ENCODE results near the gene PIK3CD.

Gene PIK3CD

DNA sequence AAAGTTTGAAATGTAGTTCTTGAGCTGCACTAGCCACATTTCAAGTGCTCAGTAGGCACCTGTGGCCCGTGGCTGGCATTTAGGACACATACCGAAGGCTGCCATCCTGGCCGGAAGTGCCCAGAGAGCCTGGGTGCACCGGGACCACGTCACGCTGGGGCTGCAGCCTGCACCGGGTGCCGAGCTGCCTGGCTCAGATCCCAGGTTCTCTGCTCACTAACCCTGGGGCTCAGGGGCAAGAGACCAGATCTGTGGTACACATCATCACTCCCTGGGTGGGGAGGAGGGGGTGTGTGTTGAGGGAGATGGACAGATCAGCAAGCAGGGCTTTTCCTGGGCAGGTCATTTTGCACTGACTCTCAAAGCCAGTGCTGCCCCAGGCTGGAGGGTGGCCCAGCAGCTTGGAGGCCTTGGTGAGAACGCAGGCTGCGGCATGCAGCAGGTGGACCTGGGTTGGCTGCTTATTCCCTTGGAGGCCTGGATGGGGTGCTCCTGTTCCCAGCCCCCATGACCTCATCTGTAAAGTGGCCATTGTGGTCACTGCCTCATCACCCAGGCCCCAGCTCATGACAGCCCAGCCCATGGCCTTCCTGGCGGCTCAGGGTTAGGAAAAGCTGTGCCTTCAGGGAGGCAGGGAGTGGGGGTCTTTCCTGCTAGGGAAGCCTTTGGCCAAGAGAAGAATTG, 39.2 kb upstream of the PIK3CD start:
- TF ChIP-seq, protein P1, sequence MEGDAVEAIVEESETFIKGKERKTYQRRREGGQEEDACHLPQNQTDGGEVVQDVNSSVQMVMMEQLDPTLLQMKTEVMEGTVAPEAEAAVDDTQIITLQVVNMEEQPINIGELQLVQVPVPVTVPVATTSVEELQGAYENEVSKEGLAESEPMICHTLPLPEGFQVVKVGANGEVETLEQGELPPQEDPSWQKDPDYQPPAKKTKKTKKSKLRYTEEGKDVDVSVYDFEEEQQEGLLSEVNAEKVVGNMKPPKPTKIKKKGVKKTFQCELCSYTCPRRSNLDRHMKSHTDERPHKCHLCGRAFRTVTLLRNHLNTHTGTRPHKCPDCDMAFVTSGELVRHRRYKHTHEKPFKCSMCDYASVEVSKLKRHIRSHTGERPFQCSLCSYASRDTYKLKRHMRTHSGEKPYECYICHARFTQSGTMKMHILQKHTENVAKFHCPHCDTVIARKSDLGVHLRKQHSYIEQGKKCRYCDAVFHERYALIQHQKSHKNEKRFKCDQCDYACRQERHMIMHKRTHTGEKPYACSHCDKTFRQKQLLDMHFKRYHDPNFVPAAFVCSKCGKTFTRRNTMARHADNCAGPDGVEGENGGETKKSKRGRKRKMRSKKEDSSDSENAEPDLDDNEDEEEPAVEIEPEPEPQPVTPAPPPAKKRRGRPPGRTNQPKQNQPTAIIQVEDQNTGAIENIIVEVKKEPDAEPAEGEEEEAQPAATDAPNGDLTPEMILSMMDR (IDR thresholded peaks at IDR 0.05; ENCODE audit: control insufficient read depth, extremely low read depth, insufficient read depth): no peak
- DNase-seq (ENCODE audit: low read depth): no peak

DNA sequence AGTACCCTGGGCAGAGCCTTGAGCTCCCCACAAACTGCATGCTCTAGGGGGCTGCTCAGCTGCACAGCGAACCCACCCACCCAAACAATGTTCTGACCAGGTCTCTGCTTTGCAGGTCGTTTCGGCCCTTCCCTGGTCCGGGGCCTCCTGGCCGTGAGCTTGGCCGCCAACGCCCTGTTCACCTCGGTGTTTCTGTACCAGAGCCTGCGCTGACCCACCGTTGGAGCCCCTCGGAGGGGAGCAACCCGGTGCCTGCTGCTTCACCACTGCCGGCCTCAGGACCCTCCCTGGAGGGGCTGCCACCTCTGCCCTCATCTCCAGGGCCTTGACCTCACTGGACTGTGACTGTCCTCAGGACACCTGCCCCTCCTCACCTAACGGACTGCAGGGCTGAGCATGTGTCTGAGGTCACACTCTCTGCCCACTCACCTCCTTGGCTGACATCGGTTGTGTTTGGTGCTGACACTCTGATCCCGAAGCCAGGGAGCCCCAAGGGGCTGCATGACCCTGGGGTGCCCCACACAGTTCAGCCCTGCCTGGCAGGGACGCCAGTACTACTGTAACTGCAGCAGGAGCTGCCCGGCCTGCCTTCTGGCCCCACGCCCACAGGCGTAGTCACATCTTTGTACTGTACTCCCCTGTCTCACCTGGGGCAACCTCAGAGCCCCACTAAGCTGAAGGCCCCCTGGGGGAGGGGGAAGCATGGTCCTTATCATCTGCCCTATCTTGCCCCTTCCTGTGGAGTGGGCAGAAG, 38.5 kb upstream of the PIK3CD start:
- TF ChIP-seq, protein P1 (IDR thresholded peaks at IDR 0.05; ENCODE audit: control insufficient read depth, extremely low read depth, insufficient read depth): no peak
- no peak for DNase-seq (ENCODE audit: low read depth)

More for the DNA sequence above, 39.2 kb upstream of the PIK3CD start:
- no peak overlapping the region for H3K4me3 ChIP-seq (ENCODE audit: low read depth, low read length)

DNA sequence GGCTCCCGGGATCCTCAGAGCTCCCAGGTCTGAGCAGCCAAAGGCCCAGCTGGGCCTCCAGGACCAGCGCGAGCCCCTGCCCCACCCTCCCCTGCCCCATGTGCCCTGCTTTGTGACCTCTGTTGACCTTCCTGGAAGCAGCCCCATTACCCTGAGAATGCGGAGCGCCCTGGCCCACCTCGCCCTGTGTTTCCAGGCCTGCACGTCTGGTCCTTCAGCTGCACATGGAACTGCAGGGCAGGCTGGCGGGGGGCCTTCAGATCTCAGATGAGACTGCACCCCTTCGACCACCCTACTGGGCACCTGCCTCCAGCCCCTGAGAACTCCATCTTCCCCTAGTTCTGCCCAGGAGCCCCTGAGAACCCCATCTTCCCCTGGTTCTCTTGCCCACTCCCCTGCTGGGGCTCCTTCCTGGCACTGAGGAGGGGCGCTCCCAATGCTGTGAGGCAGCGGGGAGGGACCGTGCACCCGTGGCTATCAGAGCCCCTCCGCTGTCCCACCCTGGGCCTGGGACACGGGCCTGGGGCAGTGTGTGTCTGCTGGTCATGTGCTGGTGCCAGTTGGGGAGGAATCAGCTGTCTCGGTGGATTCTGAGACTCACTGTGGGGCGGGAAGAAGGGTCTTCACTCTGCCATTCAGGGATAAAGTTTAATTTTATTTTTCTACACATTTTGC, 37.8 kb upstream of the PIK3CD start:
- no peak overlapping the region for H3K4me3 ChIP-seq (ENCODE audit: low read depth, low read length)
- no peak for DNase-seq (ENCODE audit: low read depth)
- TF ChIP-seq, protein P1 (IDR thresholded peaks at IDR 0.05; ENCODE audit: control insufficient read depth, extremely low read depth, insufficient read depth): no peak

More for the DNA sequence above, 38.5 kb upstream of the PIK3CD start:
- no peak overlapping the region for H3K4me3 ChIP-seq (ENCODE audit: low read depth, low read length)

DNA sequence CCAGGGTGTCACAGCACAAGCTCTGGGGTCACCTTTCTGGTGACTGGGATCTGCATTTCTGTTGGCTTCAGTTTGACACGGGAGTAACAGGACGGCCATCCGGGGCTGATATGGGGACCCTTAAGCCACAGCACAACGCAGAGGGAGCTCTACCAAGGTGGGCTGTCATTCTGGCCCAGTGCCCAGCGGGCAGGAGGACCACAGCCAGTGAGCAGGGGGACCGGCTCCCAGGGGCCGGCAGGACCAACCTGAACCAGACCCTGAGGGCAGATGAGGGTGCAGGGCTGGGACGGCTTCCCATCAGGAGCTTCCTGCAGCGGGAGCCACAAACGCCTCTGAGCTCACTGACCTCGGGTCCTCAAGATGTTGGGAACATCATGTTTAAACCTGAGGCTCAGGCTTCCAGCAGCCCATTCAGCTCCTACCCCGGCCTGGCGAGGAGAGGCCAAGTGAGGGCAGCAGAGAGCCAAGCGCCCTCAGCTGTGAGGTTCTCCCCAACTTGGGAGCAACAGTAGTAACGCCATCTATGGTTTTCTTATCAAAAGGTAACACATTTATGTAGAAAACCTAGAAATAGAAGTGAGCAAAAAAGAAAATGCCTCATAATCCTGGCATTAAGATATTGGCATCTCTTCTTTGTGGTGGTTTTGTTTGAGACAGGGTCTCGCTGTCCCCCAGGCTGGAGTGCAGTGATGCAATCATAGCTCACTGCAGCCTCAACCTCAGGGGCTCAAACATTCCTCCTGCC, 36.0 kb upstream of the PIK3CD start:
- TF ChIP-seq, protein P1 (IDR thresholded peaks at IDR 0.05; ENCODE audit: control insufficient read depth, extremely low read depth, insufficient read depth): peak; percentile 55
- no peak overlapping the region for H3K4me3 ChIP-seq (ENCODE audit: low read depth, low read length)
- DNase-seq (ENCODE audit: low read depth): no peak

DNA sequence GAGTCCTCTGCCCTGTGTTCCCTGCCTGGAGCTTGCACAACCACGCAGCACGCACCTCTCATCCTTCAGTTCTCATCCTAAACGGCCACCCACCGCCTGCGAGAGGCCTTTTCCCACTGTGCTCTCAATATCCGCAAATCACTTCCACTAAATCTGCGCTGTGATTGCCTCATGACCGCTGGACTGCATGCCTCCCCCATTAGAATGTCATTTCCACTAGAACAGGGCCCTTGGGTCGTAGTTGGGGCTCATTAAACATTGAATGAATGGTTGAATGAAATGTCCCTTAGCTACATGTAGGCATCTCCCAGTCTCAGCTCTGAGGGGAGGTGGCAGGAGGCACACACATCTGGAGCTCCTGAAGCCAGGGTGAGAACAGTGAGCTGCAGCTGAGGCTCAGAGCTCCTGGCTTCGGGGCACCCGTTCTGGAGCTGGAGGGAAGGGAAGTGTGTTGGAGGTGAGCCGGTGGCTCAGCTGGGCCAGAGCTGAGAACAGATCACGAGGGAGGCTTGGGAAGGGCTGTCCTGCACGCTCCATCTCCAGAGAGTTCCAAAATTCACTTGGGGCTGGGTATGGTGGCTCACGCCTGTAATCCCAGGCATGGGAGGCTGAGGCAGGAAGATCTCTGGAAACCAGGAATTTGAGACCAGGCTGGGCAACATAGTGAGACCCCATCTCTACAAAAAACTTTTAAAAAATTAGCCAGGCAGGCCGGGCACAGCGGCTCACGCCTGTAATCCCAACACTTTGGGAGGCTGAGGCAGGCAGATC, 32.4 kb upstream of the PIK3CD start:
- DNase-seq (ENCODE audit: low read depth): no peak
- TF ChIP-seq, protein P1 (IDR thresholded peaks at IDR 0.05; ENCODE audit: control insufficient read depth, extremely low read depth, insufficient read depth): no peak
- H3K4me3 ChIP-seq (ENCODE audit: low read depth, low read length): no peak overlapping the region

DNA sequence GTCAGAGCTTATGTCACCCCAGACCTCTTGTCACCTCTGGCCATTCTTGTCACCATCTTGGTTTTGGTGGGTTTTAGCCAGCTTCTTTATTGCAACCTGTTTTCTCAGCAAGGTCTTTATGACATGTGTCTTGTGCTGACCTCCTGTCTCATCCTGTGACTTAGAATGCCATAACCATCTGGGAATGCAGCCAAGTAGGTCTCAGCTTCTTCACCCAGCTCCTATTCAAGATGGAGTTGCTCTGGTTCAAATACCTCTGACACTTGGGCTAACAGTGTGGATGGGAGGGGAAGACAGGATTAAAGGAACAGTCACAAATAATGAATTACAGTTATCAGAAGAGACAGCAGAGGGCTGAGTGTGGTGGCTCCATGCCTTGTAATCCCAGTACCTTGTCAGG, 30.5 kb upstream of the PIK3CD start:
- no peak overlapping the region for H3K4me3 ChIP-seq (ENCODE audit: low read depth, low read length)
- no peak for DNase-seq (ENCODE audit: low read depth)
- TF ChIP-seq, protein P1 (IDR thresholded peaks at IDR 0.05; ENCODE audit: control insufficient read depth, extremely low read depth, insufficient read depth): no peak

Data from LNCaP clone FGC (cell line).